OCI-LY1 (cell line): Measurements from ENCODE around the gene ZNF362.

Experiments used
- H2AFZ ChIP-seq: fragments of 200-600 bp; sonication (generic), shearing (Covaris generic); 2 replicates; pipeline ENCODE4 v1.6.0; 2014; ENCODE audit warnings: antibody characterized with exemption, mild to moderate bottlenecking, low read length
- H3F3A ChIP-seq: fragments of 200-600 bp; sonication (generic), shearing (Covaris generic); 2 replicates; pipeline ENCODE4 v1.6.0; 2014; ENCODE audit warnings: mild to moderate bottlenecking, antibody characterized with exemption, low read length, moderate library complexity; ENCODE audit not compliant: insufficient read depth
- H3K27ac ChIP-seq: fragments of 200-600 bp; sonication (generic); 2 replicates; pipeline ENCODE4 v1.5.1; 2014; ENCODE audit warnings: low read length, mixed run types, mild to moderate bottlenecking, low read depth; ENCODE audit not compliant: poor library complexity, severe bottlenecking
- H3K27me3 ChIP-seq: fragments of 200-600 bp; sonication (generic); 2 replicates; pipeline ENCODE4 v1.6.0; 2014; ENCODE audit warnings: antibody characterized with exemption, mild to moderate bottlenecking, low read length, moderate library complexity; ENCODE audit not compliant: insufficient read depth
- H3K36me3 ChIP-seq: fragments of 200-600 bp; sonication (generic); 2 replicates; pipeline ENCODE4 v1.6.1; 2014; ENCODE audit warnings: mild to moderate bottlenecking, antibody characterized with exemption, low read length, moderate library complexity, mixed read lengths; ENCODE audit not compliant: insufficient read depth
- H3K4me1 ChIP-seq: fragments of 200-600 bp; sonication (generic); 2 replicates; pipeline ENCODE4 v1.5.1; 2014; ENCODE audit warnings: mild to moderate bottlenecking, low read length, moderate library complexity; ENCODE audit not compliant: insufficient read depth, severe bottlenecking
- H3K4me2 ChIP-seq: fragments of 200-600 bp; sonication (generic), shearing (Covaris generic); 2 replicates; pipeline ENCODE4 v1.6.1; 2014; ENCODE audit warnings: low read length
- H3K4me3 ChIP-seq: fragments of 200-600 bp; sonication (generic); 2 replicates; pipeline ENCODE4 v1.5.1; 2014; ENCODE audit warnings: low read length, low read depth, mild to moderate bottlenecking, mixed read lengths; ENCODE audit not compliant: poor library complexity, severe bottlenecking
- H3K79me2 ChIP-seq: fragments of 200-600 bp; shearing (Covaris generic); 2 replicates; pipeline ENCODE4 v1.6.1; 2016; ENCODE audit warnings: mixed run types, low read length, mixed read lengths; ENCODE audit not compliant: insufficient read depth
- H3K9ac ChIP-seq: fragments of 200-600 bp; sonication (generic), shearing (Covaris generic); 2 replicates; pipeline ENCODE4 v1.6.1; 2014; ENCODE audit warnings: mild to moderate bottlenecking, low read length, mixed read lengths
- H3K9me2 ChIP-seq: fragments of 200-600 bp; sonication (generic), shearing (Covaris generic); 2 replicates; pipeline ENCODE4 v1.6.1; 2014; ENCODE audit warnings: low read depth, mild to moderate bottlenecking, low read length, mixed read lengths
- H3K9me3 ChIP-seq: fragments of 200-600 bp; shearing (Covaris generic); 2 replicates; pipeline ENCODE4 v1.6.1; 2014; ENCODE audit warnings: low read length, mixed read lengths
- H4K20me1 ChIP-seq: fragments of 200-600 bp; sonication (generic), shearing (Covaris generic); 2 replicates; pipeline ENCODE4 v1.6.0; 2016; ENCODE audit warnings: mild to moderate bottlenecking, low read length; ENCODE audit not compliant: insufficient read depth
- CTCF ChIP-seq: fragments of 200-600 bp; sonication (generic), shearing (Covaris generic); IDR thresholded peaks from 2 replicates; pipeline ENCODE4 v1.5.1; 2017; ENCODE audit warnings: mild to moderate bottlenecking, antibody characterized with exemption, low read length, moderate library complexity, mixed read lengths
- EZH2 ChIP-seq: fragments of 200-600 bp; sonication (generic), shearing (Covaris generic); IDR thresholded peaks from 2 replicates; pipeline ENCODE4 v1.8.0; 2017; ENCODE audit warnings: borderline replicate concordance, mixed run types, mild to moderate bottlenecking, antibody characterized with exemption, low read length, moderate library complexity, mixed read lengths

The ZNF362 gene

DNA sequence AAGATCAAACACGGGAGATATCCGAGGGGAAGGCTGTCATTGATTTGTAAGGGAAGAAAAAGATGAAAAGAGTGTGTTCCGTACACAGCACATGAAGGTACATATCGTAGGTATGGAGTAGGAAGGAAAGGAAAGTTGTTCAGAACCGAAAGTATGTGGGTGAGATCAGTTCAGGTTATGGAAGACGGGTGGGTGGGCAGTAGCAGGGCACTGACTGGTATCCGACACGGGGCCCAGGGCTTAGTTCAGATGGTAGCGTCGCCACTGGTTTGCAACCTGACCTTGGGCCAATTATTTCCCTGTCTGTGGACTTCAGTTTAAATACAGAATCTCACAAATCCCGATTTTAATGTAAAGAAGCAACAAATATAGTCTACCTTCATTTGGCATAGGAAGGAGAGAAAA lies 92.4 kb downstream of the ZNF362 start:
- Histone ChIP-seq H3K79me2 (no peaks in the 10 kb centered on the region), H3K9me3 (no peaks in the 10 kb centered on the region), H3K4me2 (peak overlapping the region; percentile 66), H3K9me2 (no peaks in the 10 kb centered on the region), H3K4me3 (peak overlapping the region; percentile 72), H3K9ac (peak overlapping the region; percentile 68), H3K27me3 (no peaks in the 10 kb centered on the region; the same call in 1 of the 2 replicates), H3F3A (no peaks in the 10 kb centered on the region), H3K36me3 (no peaks in the 10 kb centered on the region), H2AFZ (no peak overlapping the region), H3K27ac (no peak overlapping the region), H4K20me1 (peaks cover 2% of the 10 kb centered on the region; the same call in 1 of the 2 replicates), H3K4me1 (peaks cover 18% of the 10 kb centered on the region)
- TF ChIP-seq CTCF, result no peak
- no peak for TF ChIP-seq EZH2

- H3K79me2 ChIP-seq, result no peaks in the 10 kb centered on the region
- peak overlapping the region; percentile 68 for H3K9ac ChIP-seq
- H3K36me3 ChIP-seq, result no peaks in the 10 kb centered on the region
- H3K9me3 ChIP-seq, result no peaks in the 10 kb centered on the region
- H3K27ac ChIP-seq, result no peak overlapping the region
- H3K4me1 ChIP-seq, result peaks cover 18% of the 10 kb centered on the region
- no peaks in the 10 kb centered on the region for H3K9me2 ChIP-seq
- peak overlapping the region; percentile 66 for H3K4me2 ChIP-seq
- H4K20me1 ChIP-seq, result peaks cover 2% of the 10 kb centered on the region; the same call in 1 of the 2 replicates
- H3F3A ChIP-seq, result no peaks in the 10 kb centered on the region
- no peaks in the 10 kb centered on the region; the same call in 1 of the 2 replicates for H3K27me3 ChIP-seq
- no peak for TF ChIP-seq EZH2
- TF ChIP-seq CTCF, result no peak
- no peak overlapping the region for H2AFZ ChIP-seq
- H3K4me3 ChIP-seq, result peak overlapping the region; percentile 72
Measured at GRCh38 chr1:33349081-33349759, 92.9 kb downstream of the ZNF362 start.

- H3K79me2 ChIP-seq, result no peaks in the 10 kb centered on the region
Measured at GRCh38 chr1:33349778-33350610, 93.7 kb downstream of the ZNF362 start.

More at GRCh38 chr1:33349778-33350610, 93.7 kb downstream of the ZNF362 start:
- H3F3A ChIP-seq, result no peaks in the 10 kb centered on the region
- H3K4me3 ChIP-seq, result peak overlapping the region; percentile 75
- peaks cover 18% of the 10 kb centered on the region for H3K4me1 ChIP-seq
- H3K4me2 ChIP-seq, result peak overlapping the region; percentile 100
- no peak for TF ChIP-seq CTCF
- TF ChIP-seq EZH2, result no peak
- H3K27ac ChIP-seq, result no peak overlapping the region
- H3K9ac ChIP-seq, result peak overlapping the region; percentile 87
- H3K9me3 ChIP-seq, result no peaks in the 10 kb centered on the region
- no peaks in the 10 kb centered on the region for H3K9me2 ChIP-seq
- no peaks in the 10 kb centered on the region for H3K36me3 ChIP-seq
- peaks cover 2% of the 10 kb centered on the region; the same call in 1 of the 2 replicates for H4K20me1 ChIP-seq
- no peaks in the 10 kb centered on the region; the same call in 1 of the 2 replicates for H3K27me3 ChIP-seq
- peak overlapping the region; percentile 95; the same call in 1 of the 2 replicates for H2AFZ ChIP-seq
